HCT116 (cell line): ENCODE data around the gene RCOR2.

Source experiments
- ATF3 ChIP-seq: IDR thresholded peaks from 2 replicates; pipeline ENCODE4 v1.6.1; 2012
- CTCF ChIP-seq, 3 experiments: fragments of 200-600 bp in 1 of 3; sonication (generic) in 1 of 3; IDR thresholded peaks in 2 of 3; conservative IDR thresholded peaks in 1 of 3; 2 replicates each; pipeline ENCODE4 v1.5.1; 2012 to 2017; ENCODE audit warnings: low read depth in 2 of 3, low read length in 2 of 3, antibody characterized with exemption in 1 of 3, borderline replicate concordance in 1 of 3, control low read depth in 1 of 3, mild to moderate bottlenecking in 1 of 3, mixed read lengths in 1 of 3, mixed run types in 1 of 3, moderate library complexity in 1 of 3; ENCODE audit not compliant: insufficient read depth in 1 of 3
- POLR2A ChIP-seq: IDR thresholded peaks from 2 replicates; pipeline ENCODE4 v1.7.0; 2011; ENCODE audit warnings: borderline replicate concordance; ENCODE audit not compliant: insufficient read depth, insufficient read length; ENCODE audit errors: extremely low read depth
- POLR2AphosphoS5 ChIP-seq: IDR thresholded peaks from 2 replicates; pipeline ENCODE4 v1.6.1; 2011; ENCODE audit warnings: mild to moderate bottlenecking, low read depth, low read length, moderate library complexity
- RAD21 ChIP-seq: IDR thresholded peaks from 2 replicates; pipeline ENCODE4 v1.6.1; 2012; ENCODE audit warnings: low read depth, mild to moderate bottlenecking
- REST ChIP-seq: IDR thresholded peaks from 2 replicates; pipeline ENCODE4 v1.6.1; 2012; ENCODE audit warnings: low read depth
- SIN3A ChIP-seq: IDR thresholded peaks from 2 replicates; pipeline ENCODE4 v1.6.1; 2012; ENCODE audit warnings: low read depth
- YY1 ChIP-seq: IDR thresholded peaks from 2 replicates; pipeline ENCODE4 v1.6.1; 2011; ENCODE audit warnings: low read length, low read depth, moderate library complexity, mild to moderate bottlenecking; ENCODE audit not compliant: insufficient replicate concordance; ENCODE audit errors: extremely low read depth
- ZNF274 ChIP-seq: fragments of 200-500 bp; sonication (Bioruptor generic); IDR thresholded peaks from 2 replicates; pipeline ENCODE4 v1.6.1; 2014; ENCODE audit warnings: mild to moderate bottlenecking, low read depth, low read length, inconsistent platforms
- TF ChIP-seq, protein P1 (sequence below): IDR thresholded peaks from 2 replicates; pipeline ENCODE4 v1.6.1; 2011; ENCODE audit warnings: mild to moderate bottlenecking, low read length, moderate library complexity; ENCODE audit not compliant: insufficient replicate concordance; ENCODE audit errors: extremely low read depth
- TF ChIP-seq, protein P2 (sequence below): IDR thresholded peaks from 2 replicates; pipeline ENCODE4 v1.6.1; 2012

DNA sequence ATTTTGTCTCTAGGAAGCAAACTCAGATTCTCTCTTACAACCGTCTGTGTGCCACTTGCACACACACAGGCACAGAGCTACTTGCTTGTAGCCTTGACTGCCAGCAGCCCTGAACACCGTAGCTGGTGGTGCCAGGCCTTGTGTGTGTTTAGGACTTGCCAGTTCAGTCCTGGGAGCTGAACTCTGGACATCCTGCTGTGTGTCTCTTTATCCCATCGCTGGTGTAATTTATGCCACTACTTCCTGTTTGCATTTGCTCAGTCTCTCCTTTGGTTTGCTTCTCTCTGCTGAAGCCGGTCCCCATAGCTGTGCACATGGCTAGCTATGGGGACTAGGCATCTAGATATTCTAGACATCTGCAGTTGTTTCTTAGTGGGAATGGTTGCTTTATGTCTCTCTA is 54.0 kb downstream of the RCOR2 start:
- TF ChIP-seq, protein P1, sequence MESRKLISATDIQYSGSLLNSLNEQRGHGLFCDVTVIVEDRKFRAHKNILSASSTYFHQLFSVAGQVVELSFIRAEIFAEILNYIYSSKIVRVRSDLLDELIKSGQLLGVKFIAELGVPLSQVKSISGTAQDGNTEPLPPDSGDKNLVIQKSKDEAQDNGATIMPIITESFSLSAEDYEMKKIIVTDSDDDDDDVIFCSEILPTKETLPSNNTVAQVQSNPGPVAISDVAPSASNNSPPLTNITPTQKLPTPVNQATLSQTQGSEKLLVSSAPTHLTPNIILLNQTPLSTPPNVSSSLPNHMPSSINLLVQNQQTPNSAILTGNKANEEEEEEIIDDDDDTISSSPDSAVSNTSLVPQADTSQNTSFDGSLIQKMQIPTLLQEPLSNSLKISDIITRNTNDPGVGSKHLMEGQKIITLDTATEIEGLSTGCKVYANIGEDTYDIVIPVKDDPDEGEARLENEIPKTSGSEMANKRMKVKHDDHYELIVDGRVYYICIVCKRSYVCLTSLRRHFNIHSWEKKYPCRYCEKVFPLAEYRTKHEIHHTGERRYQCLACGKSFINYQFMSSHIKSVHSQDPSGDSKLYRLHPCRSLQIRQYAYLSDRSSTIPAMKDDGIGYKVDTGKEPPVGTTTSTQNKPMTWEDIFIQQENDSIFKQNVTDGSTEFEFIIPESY: no peak
- TF ChIP-seq POLR2A (no peak), ATF3 (no peak), REST (no peak), POLR2AphosphoS5 (no peak), YY1 (no peak), CTCF (IDR thresholded peaks at IDR 0.05 in 2 of 3, conservative IDR thresholded peaks at IDR 0.05 in 1 of 3; ENCODE audit: borderline replicate concordance in 1 of 3, insufficient read depth in 1 of 3, low read depth in 2 of 3, low read length in 2 of 3) (no peak), RAD21 (no peak), ZNF274 (no peak), SIN3A (no peak)
- TF ChIP-seq, protein P2, sequence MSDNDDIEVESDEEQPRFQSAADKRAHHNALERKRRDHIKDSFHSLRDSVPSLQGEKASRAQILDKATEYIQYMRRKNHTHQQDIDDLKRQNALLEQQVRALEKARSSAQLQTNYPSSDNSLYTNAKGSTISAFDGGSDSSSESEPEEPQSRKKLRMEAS: no peak
